Measurements from ENCODE around the gene KLHDC4.

DNA sequence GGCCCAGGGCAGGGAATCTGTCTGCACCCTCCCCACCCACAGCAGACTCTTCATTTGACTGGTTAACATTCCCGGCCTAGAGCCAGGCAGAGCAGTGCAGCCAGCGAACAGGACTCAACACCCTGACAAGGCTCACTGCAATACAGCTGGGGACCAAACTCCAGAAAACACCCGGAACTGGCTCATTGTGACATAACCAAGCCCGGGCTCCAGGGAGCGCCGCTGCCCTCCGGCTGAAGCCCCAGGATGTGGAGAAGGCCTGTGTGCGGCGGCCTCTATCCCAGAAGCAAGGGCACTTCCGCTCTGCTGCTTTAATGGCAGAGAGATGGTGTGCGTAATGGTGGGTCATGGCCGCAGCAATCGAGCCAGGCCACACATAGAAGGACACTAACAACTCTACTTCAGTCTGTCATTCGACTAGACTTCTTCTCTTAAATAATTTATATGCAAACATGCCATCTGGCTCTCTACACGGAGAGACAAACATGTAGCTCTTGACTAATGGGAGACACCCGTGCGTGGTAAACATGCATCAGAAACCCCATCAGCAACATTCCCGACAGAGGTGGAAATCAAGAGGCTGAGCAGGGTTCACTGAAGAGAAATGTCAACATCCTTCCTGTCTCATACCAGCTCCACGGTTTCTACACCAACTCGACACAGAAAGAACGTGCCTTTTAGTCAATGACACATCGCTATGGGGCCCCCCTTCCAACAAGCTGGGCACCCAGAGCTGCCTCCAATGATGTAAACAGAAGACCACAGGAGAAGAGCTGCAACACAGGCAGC, 18.0 kb downstream of the KLHDC4 start:
- no peak for TF ChIP-seq YY1 (IDR thresholded peaks at IDR 0.05; ENCODE audit: insufficient read depth, insufficient read length)
- TF ChIP-seq ZNF274 (IDR thresholded peaks at IDR 0.05; ENCODE audit: low read depth, low read length) = no peak
- TF ChIP-seq SUZ12 (IDR thresholded peaks at IDR 0.05; ENCODE audit: extremely low read depth, insufficient read depth, insufficient read length) = no peak

Data from NT2/D1 (cell line).